HG02763 (cell line): Measurements from ENCODE around the gene UBQLN3.

ENCODE experiments used
- ATAC-seq: cut with Tn5 transposase; IDR thresholded peaks from one replicate; pipeline ENCODE4 v1.9.1; 2021; ENCODE audit warnings: mild to moderate bottlenecking, moderate library complexity; ENCODE audit not compliant: unreplicated experiment

Gene UBQLN3

GRCh38 chr11:5509803-5510202, at the start of gene UBQLN3:
Gene UBQLN3, minus strand, starts transcription at chr11:5509957. Its CDS starts 399 bp downstream, at chr11:5509558.
- ATAC-seq, result no peak

DNA sequence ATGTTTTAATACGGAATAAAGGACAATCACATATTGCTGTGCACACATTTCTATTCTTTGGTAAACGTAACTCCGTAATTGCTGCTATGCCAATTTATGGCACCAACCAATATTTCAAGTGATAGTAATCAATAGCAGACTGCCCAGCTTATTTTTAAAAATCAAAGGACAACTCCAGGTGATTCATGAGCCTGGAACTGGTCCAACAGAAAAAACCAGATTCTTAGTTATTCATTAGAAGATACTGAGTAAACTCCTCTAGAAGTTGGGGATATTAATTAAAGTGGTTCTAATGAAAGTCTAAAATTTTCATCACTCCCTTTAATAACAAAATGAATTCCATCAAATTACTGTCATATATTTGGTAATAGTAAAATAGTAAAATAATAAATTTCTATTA, 48.0 kb upstream of the UBQLN3 start:
- no peak for ATAC-seq

DNA sequence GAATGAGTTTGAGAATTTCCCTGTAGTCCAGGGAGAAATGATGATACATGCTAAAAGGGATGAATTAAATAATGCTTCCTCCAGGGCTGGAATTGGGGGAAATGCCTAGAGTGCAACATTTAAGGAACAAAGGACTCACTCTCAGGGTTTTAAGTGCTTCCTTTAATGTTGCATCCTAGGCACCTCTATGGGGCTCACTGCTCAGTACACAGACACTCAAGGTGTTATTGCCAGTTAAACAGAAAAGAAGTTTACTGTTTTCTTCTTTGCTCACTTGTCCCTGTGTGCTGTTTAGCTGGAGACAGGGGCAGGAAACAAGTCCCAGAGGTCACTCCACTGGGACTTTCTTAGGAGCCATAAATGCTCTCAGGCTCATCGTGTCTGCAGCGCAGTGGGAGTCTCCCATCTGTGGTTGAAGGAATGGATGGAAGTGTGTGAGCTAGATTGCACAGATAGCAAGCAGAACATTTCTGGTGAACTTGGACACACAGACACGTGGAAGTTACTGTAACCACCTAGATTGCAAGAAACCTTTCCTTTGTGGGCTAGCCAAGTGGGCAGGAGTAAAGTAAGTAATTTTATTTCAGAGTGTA, 46.9 kb upstream of the UBQLN3 start:
- no peak for ATAC-seq

GRCh38 chr11:5553343-5553742, 43.6 kb upstream of the UBQLN3 start:
- ATAC-seq, result no peak

GRCh38 chr11:5550440-5551095, 40.8 kb upstream of the UBQLN3 start:
- peak; percentile 48 for ATAC-seq

DNA sequence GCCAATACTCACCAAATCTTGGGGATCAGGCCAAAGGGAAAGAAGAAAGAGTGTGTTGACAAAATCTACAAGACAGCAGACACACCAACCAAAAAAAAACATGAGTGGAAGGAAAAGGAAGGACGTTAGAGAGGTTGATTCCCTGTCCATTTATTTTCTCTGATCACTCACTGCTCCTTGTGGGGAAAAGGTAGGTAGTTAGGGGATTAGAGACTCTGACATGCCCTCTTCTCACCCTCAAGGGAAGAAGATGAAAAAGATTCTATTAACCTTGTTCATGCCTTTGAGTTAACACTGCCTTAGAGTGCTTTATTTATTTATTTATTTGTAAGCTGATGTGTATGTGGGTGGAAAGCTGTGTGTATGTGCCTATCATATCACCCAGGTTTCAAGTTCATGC, 38.7 kb upstream of the UBQLN3 start, which contains the start of gene OR52H1:
TSS of gene OR52H1 (minus strand) at position 101 of the 400 bp plus-strand sequence. CDS start 3,035 bp downstream, outside the sequence.
- ATAC-seq, result no peak

DNA sequence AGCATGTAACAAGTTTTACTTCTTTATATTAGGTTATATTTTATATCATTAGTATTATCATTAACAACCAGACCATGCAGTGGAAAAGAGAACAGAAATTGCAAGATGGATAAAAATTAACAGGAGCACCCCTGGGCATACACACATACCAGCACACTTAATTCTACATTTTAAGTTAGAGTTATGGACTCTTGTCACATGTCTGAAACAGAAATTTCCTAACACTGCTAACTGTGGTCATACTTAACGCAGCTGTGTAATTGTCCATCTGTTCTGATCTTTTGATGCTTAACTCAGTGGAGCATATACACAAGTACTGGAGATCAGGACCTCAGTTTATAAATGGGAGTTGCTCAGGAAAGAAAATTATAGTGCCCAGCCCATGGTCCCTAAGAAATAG, 38.2 kb upstream of the UBQLN3 start:
- ATAC-seq, result peak; percentile 52

GRCh38 chr11:5546457-5546856, 36.7 kb upstream of the UBQLN3 start:
- ATAC-seq, result no peak

GRCh38 chr11:5541427-5541826, 31.7 kb upstream of the UBQLN3 start:
- ATAC-seq, result peak; percentile 56

- ATAC-seq, result no peak
Measured at GRCh38 chr11:5536482-5536881, 26.7 kb upstream of the UBQLN3 start.

DNA sequence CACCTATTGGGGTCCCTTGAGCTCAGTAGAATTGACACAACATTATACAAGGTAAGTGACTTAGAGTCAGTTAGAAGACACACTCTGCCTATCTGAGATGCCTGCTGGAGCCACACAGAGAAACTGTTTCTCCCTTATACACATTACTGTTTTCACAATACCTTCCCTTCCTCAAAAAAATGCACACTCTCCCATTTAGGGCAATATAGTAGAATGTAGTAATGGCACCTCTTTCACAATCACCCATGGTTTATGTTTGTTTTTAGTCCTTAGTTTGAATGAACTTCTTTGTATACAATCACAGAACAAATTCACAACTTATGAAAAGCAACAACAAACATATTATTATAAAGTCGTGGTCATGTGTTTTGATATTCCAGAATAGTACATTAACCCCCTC, 24.3 kb upstream of the UBQLN3 start:
- ATAC-seq, result no peak

DNA sequence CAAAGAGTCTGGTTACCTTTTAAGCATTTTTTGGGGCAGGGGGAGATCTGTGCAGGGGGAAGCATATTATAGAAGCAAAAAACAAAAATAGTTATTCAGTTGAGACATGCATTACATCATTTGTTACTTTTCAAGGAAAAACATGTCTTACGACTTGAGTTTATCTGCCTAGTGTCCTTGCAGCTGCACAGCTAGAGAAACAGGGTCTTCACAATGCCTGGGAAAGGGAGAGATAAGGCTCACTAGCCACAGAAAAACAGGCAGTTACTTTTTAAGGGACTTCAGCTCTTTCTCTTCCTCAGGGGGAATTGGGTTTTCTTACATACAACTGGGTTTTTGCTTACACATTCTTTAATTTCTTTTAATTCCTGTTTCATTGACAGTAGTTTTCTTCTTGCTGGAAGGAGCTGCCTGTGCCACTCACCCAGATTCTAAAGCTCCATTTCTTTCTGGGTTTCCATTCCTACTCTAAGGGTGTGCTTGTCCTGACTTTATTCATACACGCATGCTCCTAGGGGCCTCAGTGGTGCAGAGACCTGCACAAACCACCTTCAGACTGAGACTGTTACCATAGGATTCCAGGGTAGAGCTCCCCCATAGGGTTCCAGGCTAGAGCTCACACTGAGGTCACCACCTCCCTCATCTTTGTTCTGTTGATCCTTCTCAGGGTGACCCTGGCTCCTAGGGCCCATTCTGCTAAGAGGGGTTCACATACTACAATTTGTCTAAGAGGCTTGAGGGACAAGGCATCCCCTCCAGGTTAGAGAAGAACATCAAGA, 21.5 kb upstream of the UBQLN3 start:
- ATAC-seq, result no peak

- ATAC-seq, result no peak
Measured at GRCh38 chr11:5528495-5528894, 18.7 kb upstream of the UBQLN3 start.

- no peak for ATAC-seq
Measured at GRCh38 chr11:5527716-5528115, 18.0 kb upstream of the UBQLN3 start.

GRCh38 chr11:5524756-5525155, 15.0 kb upstream of the UBQLN3 start:
- no peak for ATAC-seq

GRCh38 chr11:5522308-5522707, 12.6 kb upstream of the UBQLN3 start:
- ATAC-seq, result no peak

- no peak for ATAC-seq
Measured at GRCh38 chr11:5521540-5521939, 11.8 kb upstream of the UBQLN3 start.

GRCh38 chr11:5516599-5516998, 6.8 kb upstream of the UBQLN3 start, which contains the start of gene UBQLNL:
Gene UBQLNL, minus strand, starts transcription at chr11:5516699. Its CDS starts 258 bp downstream, at chr11:5516441.
- ATAC-seq, result no peak

- no peak for ATAC-seq
Measured at GRCh38 chr11:5514841-5515240, 5.1 kb upstream of the UBQLN3 start.

DNA sequence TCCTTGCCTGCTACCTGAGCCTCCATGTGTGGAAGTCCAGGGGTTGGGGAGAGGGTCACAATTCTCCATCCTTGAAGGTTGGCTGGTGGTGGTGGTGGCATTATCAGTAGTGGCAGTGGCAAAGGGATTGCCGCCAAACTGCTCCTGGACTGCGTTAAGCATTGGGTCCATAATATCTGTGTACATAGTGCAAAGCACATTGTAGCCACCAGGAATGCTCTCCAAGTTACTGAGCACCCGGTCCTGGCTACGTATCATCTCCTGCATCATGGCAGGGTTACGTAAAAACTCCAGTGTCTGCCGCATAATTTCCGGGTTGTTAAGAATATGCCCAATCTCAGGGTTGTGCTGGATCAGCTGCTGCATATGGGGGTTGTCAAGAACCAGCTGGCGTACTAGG, 1.2 kb downstream of the UBQLN3 start:
- no peak for ATAC-seq

GRCh38 chr11:5507933-5508305, 1.8 kb downstream of the UBQLN3 start:
- ATAC-seq, result no peak
